CD4-positive, alpha-beta T cell treated with Interleukin-4 for 1 hour (primary cell): ENCODE measurements around the gene OPN3.

Experiments used
- DNase-seq, 2 donors: peaks; one replicate each; pipeline ENCODE4 v3.0.0-alpha.2; 2020 to 2022

Gene OPN3

GRCh38 chr1:241615043-241615974 is 24.9 kb downstream of the OPN3 start:
- DNase-seq: no peak

GRCh38 chr1:241614572-241614971 is 25.6 kb downstream of the OPN3 start:
- no peak for DNase-seq

- DNase-seq: no peak
Measured at GRCh38 chr1:241614144-241614543, 26.0 kb downstream of the OPN3 start.

- peak in 1 of 2 donors; percentile 35 for DNase-seq
Measured at GRCh38 chr1:241612533-241613477, 27.4 kb downstream of the OPN3 start.

GRCh38 chr1:241611736-241612135 is 28.4 kb downstream of the OPN3 start:
- no peak for DNase-seq

- peak in 1 of 2 donors; percentile 73 for DNase-seq
Measured at GRCh38 chr1:241611063-241611462, 29.1 kb downstream of the OPN3 start.

GRCh38 chr1:241610056-241610815 is 29.9 kb downstream of the OPN3 start:
- DNase-seq: no peak

GRCh38 chr1:241608379-241609033 is 31.7 kb downstream of the OPN3 start:
- DNase-seq: no peak

- no peak for DNase-seq
Measured at GRCh38 chr1:241607497-241607896, 32.7 kb downstream of the OPN3 start.

- no peak for DNase-seq
Measured at GRCh38 chr1:241606544-241606943, 33.6 kb downstream of the OPN3 start.

- no peak for DNase-seq
Measured at GRCh38 chr1:241605146-241605805, 34.9 kb downstream of the OPN3 start.

GRCh38 chr1:241603731-241604245 is 36.4 kb downstream of the OPN3 start:
- no peak for DNase-seq

GRCh38 chr1:241600496-241600901 is 39.7 kb downstream of the OPN3 start:
- no peak for DNase-seq

- DNase-seq: no peak
Measured at GRCh38 chr1:241598249-241598648, 41.9 kb downstream of the OPN3 start.

- no peak for DNase-seq
Measured at GRCh38 chr1:241596633-241597032, 43.5 kb downstream of the OPN3 start.

- no peak for DNase-seq
Measured at GRCh38 chr1:241593186-241593585, 47.0 kb downstream of the OPN3 start.

GRCh38 chr1:241592273-241592958 is 47.8 kb downstream of the OPN3 start:
- no peak for DNase-seq

- no peak for DNase-seq
Measured at GRCh38 chr1:241591736-241592135, 48.4 kb downstream of the OPN3 start.

- DNase-seq: no peak
Measured at GRCh38 chr1:241591317-241591716, 48.9 kb downstream of the OPN3 start.

- no peak for DNase-seq
Measured at GRCh38 chr1:241590719-241591118, 49.5 kb downstream of the OPN3 start.

GRCh38 chr1:241589521-241589920 is 50.6 kb downstream of the OPN3 start:
- DNase-seq: no peak
